ENCODE data around the gene BAAT.

GRCh38 chr9:101433229-101433628, 48.4 kb upstream of the BAAT start:
- TF ChIP-seq RARB (CRISPR knock-in tag; IDR thresholded peaks at IDR 0.05) (no peak), ZFP30 (CRISPR knock-in tag; IDR thresholded peaks at IDR 0.05) (no peak), SNAI2 (CRISPR knock-in tag; IDR thresholded peaks at IDR 0.05) (no peak), ESRRG (CRISPR knock-in tag; IDR thresholded peaks at IDR 0.05) (no peak), GLIS3 (CRISPR knock-in tag; IDR thresholded peaks at IDR 0.05) (no peak), ZFP3 (CRISPR knock-in tag; IDR thresholded peaks at IDR 0.05) (no peak), PATZ1 (CRISPR knock-in tag; IDR thresholded peaks at IDR 0.05; ENCODE audit: borderline replicate concordance) (no peak), ISL1 (CRISPR knock-in tag; IDR thresholded peaks at IDR 0.05) (no peak), ZC3H10 (CRISPR knock-in tag; IDR thresholded peaks at IDR 0.05) (no peak), TOX (CRISPR knock-in tag; IDR thresholded peaks at IDR 0.05; ENCODE audit: borderline replicate concordance) (no peak)
- TF ChIP-seq, protein P1, sequence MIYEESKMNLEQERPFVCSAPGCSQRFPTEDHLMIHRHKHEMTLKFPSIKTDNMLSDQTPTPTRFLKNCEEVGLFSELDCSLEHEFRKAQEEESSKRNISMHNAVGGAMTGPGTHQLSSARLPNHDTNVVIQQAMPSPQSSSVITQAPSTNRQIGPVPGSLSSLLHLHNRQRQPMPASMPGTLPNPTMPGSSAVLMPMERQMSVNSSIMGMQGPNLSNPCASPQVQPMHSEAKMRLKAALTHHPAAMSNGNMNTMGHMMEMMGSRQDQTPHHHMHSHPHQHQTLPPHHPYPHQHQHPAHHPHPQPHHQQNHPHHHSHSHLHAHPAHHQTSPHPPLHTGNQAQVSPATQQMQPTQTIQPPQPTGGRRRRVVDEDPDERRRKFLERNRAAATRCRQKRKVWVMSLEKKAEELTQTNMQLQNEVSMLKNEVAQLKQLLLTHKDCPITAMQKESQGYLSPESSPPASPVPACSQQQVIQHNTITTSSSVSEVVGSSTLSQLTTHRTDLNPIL (CRISPR knock-in tag; IDR thresholded peaks at IDR 0.05; ENCODE audit: low read depth): no peak
